Transverse colon (tissue), 4 donors: ENCODE data around the gene CITED1. TPM values are rescaled to one million over a fixed set of nuclear protein-coding genes. Genes with fewer than 3 reads are reported as not detected.
A peak's percentile ranks its signal among the peaks of the same experiment; 100 is the strongest.

Experiments
- DNase-seq: peaks from one replicate; pipeline ENCODE4 v3.0.0-alpha.2; 2019
- H3K27ac ChIP-seq, 4 donors: fragments of 200-600 bp; sonication (generic); 2 replicates each; pipeline ENCODE4 v1.5.1; 2016 to 2018; ENCODE audit warnings: inconsistent platforms in 4 of 4
- H3K27me3 ChIP-seq: fragments of 200-600 bp; sonication (generic); 2 replicates; pipeline ENCODE4 v1.5.1; 2017; ENCODE audit warnings: inconsistent platforms
- H3K36me3 ChIP-seq, 4 donors: fragments of 200-600 bp; sonication (generic); 2 replicates each; pipeline ENCODE4 v1.5.1; 2017 to 2019; ENCODE audit warnings: inconsistent platforms in 4 of 4
- H3K4me1 ChIP-seq, 4 donors: fragments of 200-600 bp; sonication (generic); 2 replicates each; pipeline ENCODE4 v1.5.1; 2017 to 2020; ENCODE audit warnings: inconsistent platforms in 4 of 4
- H3K4me3 ChIP-seq, 4 donors: fragments of 200-600 bp; sonication (generic); 1 replicate in 1 of 4; 2 replicates in 3 of 4; pipeline versions ENCODE4 v1.5.1 to v1.6.1; 2017 to 2019; ENCODE audit warnings: inconsistent platforms in 4 of 4
- H3K9me3 ChIP-seq, 2 donors: fragments of 200-600 bp; sonication (generic); 2 replicates each; pipeline ENCODE4 v1.5.1; 2017 to 2019; ENCODE audit warnings: inconsistent platforms in 2 of 2
- CTCF ChIP-seq, 5 experiments: fragments of 200-600 bp in 3 of 5; fragments of 450-650 bp in 2 of 5; sonication (generic) in 3 of 5; IDR thresholded peaks; 1 replicate in 2 of 5; 2 replicates in 3 of 5; pipeline ENCODE4 v1.5.1; 2016 to 2017; ENCODE audit warnings: antibody characterized with exemption in 5 of 5, inconsistent platforms in 3 of 5, mild to moderate bottlenecking in 2 of 5, moderate library complexity in 1 of 5
- EP300 ChIP-seq: sonication (generic); formaldehyde crosslinking; IDR thresholded peaks from one replicate; pipeline ENCODE4 v1.6.1; 2017; ENCODE audit warnings: antibody characterized with exemption, low read depth
- POLR2A ChIP-seq: fragments of 450-650 bp; IDR thresholded peaks from one replicate; pipeline ENCODE4 v1.6.1; 2016; ENCODE audit warnings: antibody characterized with exemption, mild to moderate bottlenecking, moderate library complexity
- POLR2AphosphoS5 ChIP-seq, 3 donors: sonication (generic); formaldehyde crosslinking; IDR thresholded peaks; one replicate each; pipeline ENCODE4 v1.6.1; 2016; ENCODE audit warnings: antibody characterized with exemption in 3 of 3
- WGBS, 2 donors: methylation state at CpG; one replicate each; pipeline ENCODE4 v1.1.5; 2018; ENCODE audit warnings: low coverage in 1 of 2; 5-methylcytosine and 5-hydroxymethylcytosine counted together
- in situ Hi-C, 4 donors: fragments of 200-750 bp; cut with MboI; loops; one replicate each; pipeline versions ENCODE4 v1.15.0 to v1.15.1; 2017; ENCODE audit warnings: low sequenced_read_pairs in 3 of 4, low pct_ligation_motif_present in 1 of 4, low pct_unique_long_range_greater_than_20kb in 1 of 4
- intact Hi-C: fragments of 100-400 bp; cut with DNase I; formaldehyde crosslinking; loops from one replicate; pipeline ENCODE4 v1.15.1; 2023; ENCODE audit warnings: low total_unique reads
- total RNA-seq, 4 donors: library from RNA; depleted of rRNA; stranded (reverse); fragments of >200 nt; gene quantifications; one replicate each; pipeline ENCODE4 v1.1.0, GENCODE V29; 2016

The CITED1 gene
- total RNA-seq, 4 donors from 2014 or later, result 0.82 to 24.3 TPM; not detected in 2

- Histone ChIP-seq H3K4me1 (peaks cover 0 to 18% (median 9%) of the 10 kb centered on the region in 4 donors), H3K9me3 (no peaks in the 10 kb centered on the region), H3K27ac (no peak overlapping the region), H3K36me3 (no peaks in the 10 kb centered on the region), H3K4me3 (no peak overlapping the region), H3K27me3 (peaks cover 33% of the 10 kb centered on the region)
- TF ChIP-seq CTCF (IDR thresholded peaks at IDR 0.05), result no peak
- TF ChIP-seq POLR2A, result no peak
- TF ChIP-seq POLR2AphosphoS5 (IDR thresholded peaks at IDR 0.05), result no peak
- TF ChIP-seq EP300, result no peak
- WGBS, 2 donors, result 80% methylated on average over 6 of the region's 9 CpGs; no CpG with 5 or more reads in 1 of the 2 donors
- intact Hi-C loops, result no loop called here
- DNase-seq, result no peak
- in situ Hi-C loops, result loop anchor here in 2 of 4 donors (25.0 kb wide), 1 partner anchor 236 kb away; no protein-coding TSS in a partner anchor
Observed at GRCh38 chrX:72301781-72302180, 3.9 kb downstream of the CITED1 start.

GRCh38 chrX:72299891-72300630 lies 5.7 kb downstream of the CITED1 start:
- peaks cover 0 to 6% (median 2%) of the 10 kb centered on the region in 4 donors for H3K4me1 ChIP-seq
- DNase-seq, result no peak
- TF ChIP-seq POLR2AphosphoS5 (IDR thresholded peaks at IDR 0.05) (no peak), POLR2A (no peak), CTCF (IDR thresholded peaks at IDR 0.05) (no peak), EP300 (no peak)
- no peak overlapping the region for H3K27ac ChIP-seq
- H3K27me3 ChIP-seq, result peaks cover 19% of the 10 kb centered on the region
- in situ Hi-C loops (loop anchor here in 2 of 4 donors (25.0 kb wide), 1 partner anchor 237 kb away; no protein-coding TSS in a partner anchor), intact Hi-C loops (no loop called here)
- H3K36me3 ChIP-seq, result no peaks in the 10 kb centered on the region
- WGBS, 2 donors, result 61% methylated on average over 4 of the region's 4 CpGs; no CpG with 5 or more reads in 1 of the 2 donors
- H3K4me3 ChIP-seq, result no peak overlapping the region
- no peaks in the 10 kb centered on the region for H3K9me3 ChIP-seq

GRCh38 chrX:72297953-72298730 lies 7.6 kb downstream of the CITED1 start:
- Histone ChIP-seq H3K27ac (no peak overlapping the region), H3K36me3 (no peaks in the 10 kb centered on the region), H3K4me3 (no peak overlapping the region), H3K4me1 (no peaks in the 10 kb centered on the region), H3K9me3 (no peaks in the 10 kb centered on the region), H3K27me3 (peaks cover 4% of the 10 kb centered on the region)
- intact Hi-C loops, result no loop called here
- WGBS, 2 donors, result 39% methylated on average over 4 of the region's 4 CpGs; no CpG with 5 or more reads in 1 of the 2 donors
- no peak for TF ChIP-seq EP300
- TF ChIP-seq CTCF (IDR thresholded peaks at IDR 0.05), result peak in 1 of 5 experiments; percentile 7
- in situ Hi-C loops, result no loop called here
- no peak for DNase-seq

GRCh38 chrX:72296991-72297390 lies 8.7 kb downstream of the CITED1 start:
- no peaks in the 10 kb centered on the region for H3K27me3 ChIP-seq

More at GRCh38 chrX:72296991-72297390, 8.7 kb downstream of the CITED1 start:
- H3K9me3 ChIP-seq, result no peaks in the 10 kb centered on the region
- H3K27ac ChIP-seq, result no peak overlapping the region
- in situ Hi-C loops, result no loop called here
- no peak for DNase-seq
- H3K36me3 ChIP-seq, result no peaks in the 10 kb centered on the region
- TF ChIP-seq POLR2A (no peak), CTCF (IDR thresholded peaks at IDR 0.05) (no peak), POLR2AphosphoS5 (IDR thresholded peaks at IDR 0.05) (no peak), EP300 (no peak)
- 68% methylated on average over 1 of the region's 1 CpG; no CpG with 5 or more reads in 1 of the 2 donors for WGBS, 2 donors
- H3K4me3 ChIP-seq, result no peak overlapping the region
- intact Hi-C loops, result no loop called here
- H3K4me1 ChIP-seq, result no peaks in the 10 kb centered on the region
